ENCODE measurements around the gene HMGB4. TPM values are rescaled to one million over a fixed set of nuclear protein-coding genes. Genes with fewer than 3 reads are reported as not detected.

HMGB4 gene
- total and polyA plus RNA-seq, 2 donors (not counting 3 experiments of a cell fraction or from before 2014, with no cell fraction given) = not detected

- BruUV-seq (replicated peaks) = no TSS peak
- DNase-seq (ENCODE audit: low read depth, low spot score) (no peak), FAIRE-seq (no peak)
- H3K4me3 ChIP-seq (replicated peaks in 1 of 3; ENCODE audit: insufficient read depth in 1 of 3, low read depth in 1 of 3, low read length in 3 of 3) = no peak overlapping the region
- H3K9me1 ChIP-seq (replicated peaks; ENCODE audit: control insufficient read depth, extremely low read depth, insufficient read depth, low read length) = no peaks in the 10 kb centered on the region
- no peak overlapping the region for H2AFZ ChIP-seq (ENCODE audit: low read depth, low read length)
- dilution Hi-C loops (cut with MboI; ENCODE audit: extremely low pct_ligation_motif_present, low sequenced_read_pairs) (no loop called here), intact Hi-C loops (cut with micrococcal nuclease) (no loop called here)
- no peak overlapping the region for H3K27ac ChIP-seq (ENCODE audit: insufficient read depth, low read depth, low read length)
- H4K20me1 ChIP-seq (replicated peaks; ENCODE audit: control insufficient read depth, extremely low read depth, insufficient read depth, low read length) = no peaks in the 10 kb centered on the region
- peaks cover 6% of the 10 kb centered on the region for H3K9me3 ChIP-seq (replicated peaks; ENCODE audit: control insufficient read depth, insufficient read depth, low read length)
- no peak overlapping the region for H3K9ac ChIP-seq (replicated peaks; ENCODE audit: extremely low read depth, insufficient read depth, low read length)
- POLR2A ChIA-PET = no interaction called here
- H3K27me3 ChIP-seq (ENCODE audit: control insufficient read depth in 2 of 2, insufficient read depth in 2 of 2, low read length in 2 of 2) = no peaks in the 10 kb centered on the region
- no peak overlapping the region for H3K4me2 ChIP-seq (ENCODE audit: insufficient read depth, low read length)
- H3K79me2 ChIP-seq (ENCODE audit: control insufficient read depth, insufficient read depth, low read length) = no peaks in the 10 kb centered on the region
- TF ChIP-seq, protein P1, sequence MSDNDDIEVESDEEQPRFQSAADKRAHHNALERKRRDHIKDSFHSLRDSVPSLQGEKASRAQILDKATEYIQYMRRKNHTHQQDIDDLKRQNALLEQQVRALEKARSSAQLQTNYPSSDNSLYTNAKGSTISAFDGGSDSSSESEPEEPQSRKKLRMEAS (IDR thresholded peaks at IDR 0.05; ENCODE audit: insufficient read depth, insufficient read length) = no peak
- TF ChIP-seq FOS (IDR thresholded peaks at IDR 0.05; ENCODE audit: borderline replicate concordance, insufficient read depth, low read length) (no peak), GATA2 (IDR thresholded peaks at IDR 0.05; ENCODE audit: insufficient read depth, insufficient read length, low read depth, low read length) (no peak), POLR2AphosphoS5 (IDR thresholded peaks at IDR 0.05; ENCODE audit: insufficient read depth, low read depth, low read length) (no peak), JUN (IDR thresholded peaks at IDR 0.05; ENCODE audit: borderline replicate concordance, insufficient read depth, insufficient read length, low read depth) (no peak), EZH2 (IDR thresholded peaks at IDR 0.05; ENCODE audit: borderline replicate concordance, low read depth, low read length, severe bottlenecking) (no peak), MYC (IDR thresholded peaks at IDR 0.05; ENCODE audit: low read depth, low read length) (no peak), POLR2A (IDR thresholded peaks at IDR 0.05; ENCODE audit: low read depth, low read length) (no peak)
- TF ChIP-seq, protein P2, sequence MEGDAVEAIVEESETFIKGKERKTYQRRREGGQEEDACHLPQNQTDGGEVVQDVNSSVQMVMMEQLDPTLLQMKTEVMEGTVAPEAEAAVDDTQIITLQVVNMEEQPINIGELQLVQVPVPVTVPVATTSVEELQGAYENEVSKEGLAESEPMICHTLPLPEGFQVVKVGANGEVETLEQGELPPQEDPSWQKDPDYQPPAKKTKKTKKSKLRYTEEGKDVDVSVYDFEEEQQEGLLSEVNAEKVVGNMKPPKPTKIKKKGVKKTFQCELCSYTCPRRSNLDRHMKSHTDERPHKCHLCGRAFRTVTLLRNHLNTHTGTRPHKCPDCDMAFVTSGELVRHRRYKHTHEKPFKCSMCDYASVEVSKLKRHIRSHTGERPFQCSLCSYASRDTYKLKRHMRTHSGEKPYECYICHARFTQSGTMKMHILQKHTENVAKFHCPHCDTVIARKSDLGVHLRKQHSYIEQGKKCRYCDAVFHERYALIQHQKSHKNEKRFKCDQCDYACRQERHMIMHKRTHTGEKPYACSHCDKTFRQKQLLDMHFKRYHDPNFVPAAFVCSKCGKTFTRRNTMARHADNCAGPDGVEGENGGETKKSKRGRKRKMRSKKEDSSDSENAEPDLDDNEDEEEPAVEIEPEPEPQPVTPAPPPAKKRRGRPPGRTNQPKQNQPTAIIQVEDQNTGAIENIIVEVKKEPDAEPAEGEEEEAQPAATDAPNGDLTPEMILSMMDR (IDR thresholded peaks at IDR 0.05; ENCODE audit: extremely low read depth in 1 of 2, insufficient read depth in 1 of 2, low read depth in 1 of 2, low read length in 2 of 2) = no peak
- CTCF ChIA-PET = no interaction called here
- no peaks in the 10 kb centered on the region for H3K4me1 ChIP-seq (ENCODE audit: control insufficient read depth, extremely low read depth, insufficient read depth, low read length)
- no peaks in the 10 kb centered on the region for H3K36me3 ChIP-seq (ENCODE audit: control insufficient read depth in 2 of 2, extremely low read depth in 1 of 2, insufficient read depth in 2 of 2, low read length in 2 of 2)
Measured at GRCh38 chr1:33902486-33903209, 38.8 kb downstream of the HMGB4 start.
